SU-DHL-6 (cell line): ENCODE results near the gene HINT2.

Experiments
- H2AFZ ChIP-seq: fragments of 200-600 bp; sonication (generic); 2 replicates; pipeline ENCODE4 v1.6.1; 2014; ENCODE audit warnings: low read depth, mild to moderate bottlenecking, moderate library complexity, mixed read lengths, antibody characterized with exemption, low read length; ENCODE audit not compliant: severe bottlenecking
- H3F3A ChIP-seq: fragments of 200-600 bp; shearing (Covaris generic); 2 replicates; pipeline ENCODE4 v1.6.0; 2016; ENCODE audit warnings: antibody characterized with exemption, mild to moderate bottlenecking; ENCODE audit not compliant: insufficient read depth
- H3K27ac ChIP-seq: fragments of 200-600 bp; sonication (generic); 2 replicates; pipeline ENCODE4 v1.5.1; 2016; ENCODE audit warnings: low read depth, mild to moderate bottlenecking, low read length, moderate library complexity, mixed read lengths
- H3K27me3 ChIP-seq: fragments of 200-600 bp; sonication (generic), shearing (Covaris generic); 2 replicates; pipeline ENCODE4 v1.6.0; 2014; ENCODE audit warnings: mild to moderate bottlenecking, low read length
- H3K36me3 ChIP-seq: fragments of 200-600 bp; sonication (generic); 2 replicates; pipeline ENCODE4 v1.6.1; 2014; ENCODE audit warnings: mild to moderate bottlenecking, low read length, mixed read lengths
- H3K4me2 ChIP-seq: fragments of 300-600, 200-600 bp; shearing (Covaris generic), sonication (generic); 2 replicates; pipeline ENCODE4 v1.6.0; 2014; ENCODE audit warnings: low read length, low read depth, mild to moderate bottlenecking; ENCODE audit not compliant: poor library complexity, severe bottlenecking
- H3K4me3 ChIP-seq: fragments of 200-600 bp; sonication (generic); 2 replicates; pipeline ENCODE4 v1.5.1; 2014; ENCODE audit warnings: antibody characterized with exemption, low read length, mild to moderate bottlenecking, mixed read lengths; ENCODE audit not compliant: insufficient read depth, poor library complexity, severe bottlenecking
- H3K79me2 ChIP-seq: fragments of 200-600 bp; sonication (generic); 2 replicates; pipeline ENCODE4 v1.6.1; 2014; ENCODE audit warnings: mild to moderate bottlenecking, low read length, moderate library complexity; ENCODE audit not compliant: insufficient read depth
- H3K9ac ChIP-seq: fragments of 200-600 bp; sonication (generic); 2 replicates; pipeline ENCODE4 v1.7.0; 2014; ENCODE audit warnings: mild to moderate bottlenecking, low read length
- H3K9me2 ChIP-seq: fragments of 200-600 bp; sonication (generic); replicated peaks from 2 replicates; pipeline ENCODE4 v1.6.1; 2014; ENCODE audit warnings: low read length; ENCODE audit not compliant: insufficient read depth
- H3K9me3 ChIP-seq: fragments of 200-600 bp; sonication (generic); 2 replicates; pipeline ENCODE4 v1.6.1; 2014; ENCODE audit warnings: low read length, mixed read lengths; ENCODE audit not compliant: insufficient read depth
- H4K20me1 ChIP-seq: fragments of 200-600 bp; sonication (generic); 2 replicates; pipeline ENCODE4 v1.6.1; 2014; ENCODE audit warnings: low read depth, mild to moderate bottlenecking, antibody characterized with exemption, low read length, moderate library complexity, mixed read lengths
- CTCF ChIP-seq: fragments of 200-600 bp; sonication (generic); IDR thresholded peaks from one replicate; pipeline ENCODE4 v1.5.1; 2017; ENCODE audit warnings: antibody characterized with exemption, mild to moderate bottlenecking, low read length, moderate library complexity; ENCODE audit not compliant: insufficient read depth, poor library complexity, severe bottlenecking
- EZH2phosphoT487 ChIP-seq: fragments of 200-600 bp; sonication (generic), shearing (Covaris generic); conservative IDR thresholded peaks from 2 replicates; pipeline ENCODE4 v1.6.1; 2018; ENCODE audit warnings: mild to moderate bottlenecking, antibody characterized with exemption, low read length, moderate library complexity, mixed read lengths

Gene HINT2

GRCh38 chr9:35861161-35861897 lies 46.5 kb upstream of the HINT2 start:
- no peak overlapping the region for H2AFZ ChIP-seq

GRCh38 chr9:35859990-35860339 lies 45.1 kb upstream of the HINT2 start:
- H3K4me3 ChIP-seq = no peak overlapping the region
- H4K20me1 ChIP-seq = no peaks in the 10 kb centered on the region
- H3K79me2 ChIP-seq = no peaks in the 10 kb centered on the region
- no peak overlapping the region for H3K27ac ChIP-seq
- H3K27me3 ChIP-seq = no peaks in the 10 kb centered on the region
- H3K4me2 ChIP-seq = no peak overlapping the region
- H3K9ac ChIP-seq = no peak overlapping the region
- no peaks in the 10 kb centered on the region for H3K9me3 ChIP-seq
- TF ChIP-seq CTCF = no peak
- TF ChIP-seq EZH2phosphoT487 = no peak
- H3K36me3 ChIP-seq = no peaks in the 10 kb centered on the region
- H3F3A ChIP-seq = no peaks in the 10 kb centered on the region
- no peak overlapping the region for H2AFZ ChIP-seq
- H3K9me2 ChIP-seq = no peaks in the 10 kb centered on the region

More at GRCh38 chr9:35861161-35861897, 46.5 kb upstream of the HINT2 start:
- no peak overlapping the region for H3K9ac ChIP-seq
- no peaks in the 10 kb centered on the region for H4K20me1 ChIP-seq
- no peaks in the 10 kb centered on the region for H3F3A ChIP-seq
- H3K9me3 ChIP-seq = no peaks in the 10 kb centered on the region
- no peaks in the 10 kb centered on the region for H3K9me2 ChIP-seq
- no peak overlapping the region for H3K27ac ChIP-seq
- H3K36me3 ChIP-seq = no peaks in the 10 kb centered on the region
- no peak for TF ChIP-seq CTCF
- no peak for TF ChIP-seq EZH2phosphoT487
- H3K79me2 ChIP-seq = no peaks in the 10 kb centered on the region
- no peak overlapping the region for H3K4me3 ChIP-seq
- H3K4me2 ChIP-seq = no peak overlapping the region
- no peaks in the 10 kb centered on the region for H3K27me3 ChIP-seq

- no peak overlapping the region for H3K27ac ChIP-seq
- no peaks in the 10 kb centered on the region for H3K27me3 ChIP-seq
- H4K20me1 ChIP-seq = no peaks in the 10 kb centered on the region
- no peak overlapping the region for H3K9ac ChIP-seq
- no peak overlapping the region for H2AFZ ChIP-seq
- H3K9me2 ChIP-seq = no peaks in the 10 kb centered on the region
- no peaks in the 10 kb centered on the region for H3F3A ChIP-seq
- H3K9me3 ChIP-seq = no peaks in the 10 kb centered on the region
- no peak overlapping the region for H3K4me3 ChIP-seq
- TF ChIP-seq CTCF (no peak), EZH2phosphoT487 (no peak)
- no peaks in the 10 kb centered on the region for H3K79me2 ChIP-seq
- H3K4me2 ChIP-seq = no peak overlapping the region
- H3K36me3 ChIP-seq = no peaks in the 10 kb centered on the region
Measured at GRCh38 chr9:35859310-35859989, 44.6 kb upstream of the HINT2 start.
